Measurements from ENCODE around the gene KDM3B. TPM values are rescaled to one million over a fixed set of nuclear protein-coding genes. Genes with fewer than 3 reads are reported as not detected.
"Not testable (repeated sequence)": the region's sequence is repeated elsewhere in the genome, so short reads cannot be mapped to it uniquely, and the experiment has no call there.

KDM3B gene
- total and polyA plus RNA-seq, 2 donors (not counting 1 experiment from before 2014, with no cell fraction given), result 23.6 to 49.4 TPM

GRCh38 chr5:138385660-138386059, 33.2 kb downstream of the KDM3B start:
- Histone ChIP-seq H3K79me2 (ENCODE audit: control insufficient read depth, insufficient read depth, low read length) (no peaks in the 10 kb centered on the region), H3K27me3 (ENCODE audit: control insufficient read depth, insufficient read depth, low read length) (no peaks in the 10 kb centered on the region), H4K20me1 (ENCODE audit: control insufficient read depth, extremely low read depth, insufficient read depth, low read length) (no peaks in the 10 kb centered on the region), H3K27ac (ENCODE audit: insufficient read depth, low read length) (no peak overlapping the region), H3K9ac (ENCODE audit: insufficient read depth, low read length) (no peak overlapping the region), H3K4me2 (ENCODE audit: extremely low read depth, insufficient read depth, low read length) (no peak overlapping the region), H3K36me3 (ENCODE audit: control insufficient read depth, insufficient read depth, low read length) (peaks cover 7% of the 10 kb centered on the region), H3K4me3 (replicated peaks in 1 of 4; ENCODE audit: control extremely low read depth in 1 of 4, insufficient read depth in 1 of 4, low read depth in 3 of 4, low read length in 4 of 4) (no peak overlapping the region), H3K4me1 (ENCODE audit: control insufficient read depth, extremely low read depth, insufficient read depth, low read length) (no peaks in the 10 kb centered on the region), H2AFZ (ENCODE audit: low read length) (no peak overlapping the region), H3K9me3 (ENCODE audit: control insufficient read depth, insufficient read depth, low read depth, low read length) (no peaks in the 10 kb centered on the region)
- TF ChIP-seq, protein P1, sequence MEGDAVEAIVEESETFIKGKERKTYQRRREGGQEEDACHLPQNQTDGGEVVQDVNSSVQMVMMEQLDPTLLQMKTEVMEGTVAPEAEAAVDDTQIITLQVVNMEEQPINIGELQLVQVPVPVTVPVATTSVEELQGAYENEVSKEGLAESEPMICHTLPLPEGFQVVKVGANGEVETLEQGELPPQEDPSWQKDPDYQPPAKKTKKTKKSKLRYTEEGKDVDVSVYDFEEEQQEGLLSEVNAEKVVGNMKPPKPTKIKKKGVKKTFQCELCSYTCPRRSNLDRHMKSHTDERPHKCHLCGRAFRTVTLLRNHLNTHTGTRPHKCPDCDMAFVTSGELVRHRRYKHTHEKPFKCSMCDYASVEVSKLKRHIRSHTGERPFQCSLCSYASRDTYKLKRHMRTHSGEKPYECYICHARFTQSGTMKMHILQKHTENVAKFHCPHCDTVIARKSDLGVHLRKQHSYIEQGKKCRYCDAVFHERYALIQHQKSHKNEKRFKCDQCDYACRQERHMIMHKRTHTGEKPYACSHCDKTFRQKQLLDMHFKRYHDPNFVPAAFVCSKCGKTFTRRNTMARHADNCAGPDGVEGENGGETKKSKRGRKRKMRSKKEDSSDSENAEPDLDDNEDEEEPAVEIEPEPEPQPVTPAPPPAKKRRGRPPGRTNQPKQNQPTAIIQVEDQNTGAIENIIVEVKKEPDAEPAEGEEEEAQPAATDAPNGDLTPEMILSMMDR (conservative IDR thresholded peaks at IDR 0.05 in 1 of 2, IDR thresholded peaks at IDR 0.05 in 1 of 2; ENCODE audit: low read depth in 1 of 2, low read length in 2 of 2), result no peak
- TF ChIP-seq EZH2 (IDR thresholded peaks at IDR 0.05; ENCODE audit: low read length, missing control alignments), result no peak
- DNase-seq (ENCODE audit: low read depth in 2 of 2), result peak in 1 of 2 donors; percentile 73

- TF ChIP-seq, protein P1 (conservative IDR thresholded peaks at IDR 0.05 in 1 of 2, IDR thresholded peaks at IDR 0.05 in 1 of 2; ENCODE audit: low read depth in 1 of 2, low read length in 2 of 2), result no peak
- no peak for TF ChIP-seq EZH2 (IDR thresholded peaks at IDR 0.05; ENCODE audit: low read length, missing control alignments)
- no peaks in the 10 kb centered on the region for H3K9me3 ChIP-seq (ENCODE audit: control insufficient read depth, insufficient read depth, low read depth, low read length)
- H3K36me3 ChIP-seq (ENCODE audit: control insufficient read depth, insufficient read depth, low read length), result peaks cover 7% of the 10 kb centered on the region
- no peak overlapping the region for H3K4me3 ChIP-seq (replicated peaks in 1 of 4; ENCODE audit: control extremely low read depth in 1 of 4, insufficient read depth in 1 of 4, low read depth in 3 of 4, low read length in 4 of 4)
- no peaks in the 10 kb centered on the region for H3K4me1 ChIP-seq (ENCODE audit: control insufficient read depth, extremely low read depth, insufficient read depth, low read length)
- DNase-seq (ENCODE audit: low read depth in 2 of 2), result peak in 1 of 2 donors; percentile 12
- no peak overlapping the region for H3K9ac ChIP-seq (ENCODE audit: insufficient read depth, low read length)
- no peaks in the 10 kb centered on the region for H4K20me1 ChIP-seq (ENCODE audit: control insufficient read depth, extremely low read depth, insufficient read depth, low read length)
- no peaks in the 10 kb centered on the region for H3K79me2 ChIP-seq (ENCODE audit: control insufficient read depth, insufficient read depth, low read length)
- no peaks in the 10 kb centered on the region for H3K27me3 ChIP-seq (ENCODE audit: control insufficient read depth, insufficient read depth, low read length)
- no peak overlapping the region for H3K27ac ChIP-seq (ENCODE audit: insufficient read depth, low read length)
- no peak overlapping the region for H3K4me2 ChIP-seq (ENCODE audit: extremely low read depth, insufficient read depth, low read length)
- no peak overlapping the region for H2AFZ ChIP-seq (ENCODE audit: low read length)
These were observed 33.8 kb downstream of the KDM3B start for GRCh38 chr5:138386290-138386689.

GRCh38 chr5:138389332-138389731, 36.8 kb downstream of the KDM3B start:
- Histone ChIP-seq H3K4me2 (ENCODE audit: extremely low read depth, insufficient read depth, low read length) (no peak overlapping the region), H3K27ac (ENCODE audit: insufficient read depth, low read length) (no peak overlapping the region), H3K4me1 (ENCODE audit: control insufficient read depth, extremely low read depth, insufficient read depth, low read length) (no peaks in the 10 kb centered on the region), H4K20me1 (ENCODE audit: control insufficient read depth, extremely low read depth, insufficient read depth, low read length) (no peaks in the 10 kb centered on the region), H3K4me3 (replicated peaks in 1 of 4; ENCODE audit: control extremely low read depth in 1 of 4, insufficient read depth in 1 of 4, low read depth in 3 of 4, low read length in 4 of 4) (no peak overlapping the region), H3K9me3 (ENCODE audit: control insufficient read depth, insufficient read depth, low read depth, low read length) (no peaks in the 10 kb centered on the region), H3K79me2 (ENCODE audit: control insufficient read depth, insufficient read depth, low read length) (no peaks in the 10 kb centered on the region), H2AFZ (ENCODE audit: low read length) (no peak overlapping the region), H3K9ac (ENCODE audit: insufficient read depth, low read length) (no peak overlapping the region), H3K36me3 (ENCODE audit: control insufficient read depth, insufficient read depth, low read length) (peaks cover 18% of the 10 kb centered on the region), H3K27me3 (ENCODE audit: control insufficient read depth, insufficient read depth, low read length) (no peaks in the 10 kb centered on the region)
- peak in 1 of 2 donors; percentile 24 for DNase-seq (ENCODE audit: low read depth in 2 of 2)
- no peak for TF ChIP-seq EZH2 (IDR thresholded peaks at IDR 0.05; ENCODE audit: low read length, missing control alignments)
- TF ChIP-seq, protein P1 (conservative IDR thresholded peaks at IDR 0.05 in 1 of 2, IDR thresholded peaks at IDR 0.05 in 1 of 2; ENCODE audit: low read depth in 1 of 2, low read length in 2 of 2), result no peak

- H3K27ac ChIP-seq (ENCODE audit: insufficient read depth, low read length); H3K9ac ChIP-seq (ENCODE audit: insufficient read depth, low read length); DNase-seq (ENCODE audit: low read depth in 2 of 2); H3K4me2 ChIP-seq (ENCODE audit: extremely low read depth, insufficient read depth, low read length); H3K79me2 ChIP-seq (ENCODE audit: control insufficient read depth, insufficient read depth, low read length); H4K20me1 ChIP-seq (ENCODE audit: control insufficient read depth, extremely low read depth, insufficient read depth, low read length); H3K9me3 ChIP-seq (ENCODE audit: control insufficient read depth, insufficient read depth, low read depth, low read length); H3K4me3 ChIP-seq (replicated peaks in 1 of 4; ENCODE audit: control extremely low read depth in 1 of 4, insufficient read depth in 1 of 4, low read depth in 3 of 4, low read length in 4 of 4); H3K4me1 ChIP-seq (ENCODE audit: control insufficient read depth, extremely low read depth, insufficient read depth, low read length); H2AFZ ChIP-seq (ENCODE audit: low read length); H3K27me3 ChIP-seq (ENCODE audit: control insufficient read depth, insufficient read depth, low read length): not testable (repeated sequence)
- H3K36me3 ChIP-seq (ENCODE audit: control insufficient read depth, insufficient read depth, low read length), result peaks cover 18% of the 10 kb centered on the region
These were observed 37.4 kb downstream of the KDM3B start for GRCh38 chr5:138389911-138390310.
